PC-3 (cell line): ENCODE results near the gene TAOK1.

Source experiments
- EZH2phosphoT487 ChIP-seq: fragments of 300-600 bp; sonication (generic); IDR thresholded peaks from 2 replicates; pipeline ENCODE4 v1.6.1; 2018; ENCODE audit warnings: mild to moderate bottlenecking, antibody characterized with exemption, low read length, borderline replicate concordance
- TF ChIP-seq, protein P1 (sequence below): fragments of 300-600 bp; sonication (generic); conservative IDR thresholded peaks from 2 replicates; pipeline ENCODE4 v1.5.1; 2017; ENCODE audit warnings: antibody characterized with exemption, low read depth, mild to moderate bottlenecking, low read length

DNA sequence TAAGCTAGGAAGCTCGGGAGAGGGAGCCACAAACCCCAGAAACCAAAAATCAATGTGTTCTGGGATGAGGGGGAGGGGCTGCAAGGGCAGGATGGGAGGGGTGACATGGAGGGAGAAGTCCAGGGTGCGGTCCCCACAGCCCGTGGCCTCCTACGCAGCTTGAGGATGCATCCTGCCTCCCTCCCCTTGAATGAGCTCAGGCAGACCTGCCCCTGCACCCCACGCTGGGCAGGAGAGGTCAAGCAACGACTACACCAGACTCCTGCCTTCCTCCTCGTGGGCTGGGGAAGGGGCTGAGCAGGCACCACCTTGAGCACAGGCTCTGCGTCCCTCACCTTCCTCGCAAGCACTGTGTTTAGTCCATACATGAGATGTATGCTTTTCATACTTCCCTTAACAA lies 206.6 kb downstream of the TAOK1 start:
- TF ChIP-seq, protein P1, sequence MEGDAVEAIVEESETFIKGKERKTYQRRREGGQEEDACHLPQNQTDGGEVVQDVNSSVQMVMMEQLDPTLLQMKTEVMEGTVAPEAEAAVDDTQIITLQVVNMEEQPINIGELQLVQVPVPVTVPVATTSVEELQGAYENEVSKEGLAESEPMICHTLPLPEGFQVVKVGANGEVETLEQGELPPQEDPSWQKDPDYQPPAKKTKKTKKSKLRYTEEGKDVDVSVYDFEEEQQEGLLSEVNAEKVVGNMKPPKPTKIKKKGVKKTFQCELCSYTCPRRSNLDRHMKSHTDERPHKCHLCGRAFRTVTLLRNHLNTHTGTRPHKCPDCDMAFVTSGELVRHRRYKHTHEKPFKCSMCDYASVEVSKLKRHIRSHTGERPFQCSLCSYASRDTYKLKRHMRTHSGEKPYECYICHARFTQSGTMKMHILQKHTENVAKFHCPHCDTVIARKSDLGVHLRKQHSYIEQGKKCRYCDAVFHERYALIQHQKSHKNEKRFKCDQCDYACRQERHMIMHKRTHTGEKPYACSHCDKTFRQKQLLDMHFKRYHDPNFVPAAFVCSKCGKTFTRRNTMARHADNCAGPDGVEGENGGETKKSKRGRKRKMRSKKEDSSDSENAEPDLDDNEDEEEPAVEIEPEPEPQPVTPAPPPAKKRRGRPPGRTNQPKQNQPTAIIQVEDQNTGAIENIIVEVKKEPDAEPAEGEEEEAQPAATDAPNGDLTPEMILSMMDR: no peak
- no peak for TF ChIP-seq EZH2phosphoT487
